22Rv1 (cell line): ENCODE data around the gene DOCK3.
"Not testable (repeated sequence)": the region's sequence is repeated elsewhere in the genome, so short reads cannot be mapped to it uniquely, and the experiment has no call there.

Experiments
- ZFX ChIP-seq: fragments of 450-650 bp; IDR thresholded peaks from 2 replicates; pipeline ENCODE4 v1.6.1; 2017; ENCODE audit warnings: antibody characterized with exemption, borderline replicate concordance
- TF ChIP-seq, protein P1 (sequence below): fragments of 450-650 bp; IDR thresholded peaks from 2 replicates; pipeline ENCODE4 v1.5.1; 2017; ENCODE audit warnings: mild to moderate bottlenecking

DNA sequence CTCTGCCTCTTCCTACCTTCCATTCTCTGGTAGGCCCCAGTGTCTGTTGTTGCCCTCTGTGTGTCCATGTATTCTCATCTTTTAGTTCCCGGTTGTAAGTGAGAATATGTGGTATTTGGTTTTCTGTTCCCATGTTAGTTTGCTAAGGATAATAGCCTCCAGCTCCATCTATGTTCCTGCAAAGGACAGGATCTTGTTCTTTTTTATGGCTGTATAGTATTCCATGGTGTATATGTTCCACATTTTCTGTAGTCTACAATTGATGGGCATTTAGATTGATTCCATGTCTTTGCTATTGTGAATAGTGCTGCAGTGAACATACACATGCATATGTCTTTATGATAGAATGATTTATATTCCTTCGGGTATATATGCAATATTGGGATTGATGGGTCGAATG is 107.0 kb downstream of the DOCK3 start:
- TF ChIP-seq, protein P1, sequence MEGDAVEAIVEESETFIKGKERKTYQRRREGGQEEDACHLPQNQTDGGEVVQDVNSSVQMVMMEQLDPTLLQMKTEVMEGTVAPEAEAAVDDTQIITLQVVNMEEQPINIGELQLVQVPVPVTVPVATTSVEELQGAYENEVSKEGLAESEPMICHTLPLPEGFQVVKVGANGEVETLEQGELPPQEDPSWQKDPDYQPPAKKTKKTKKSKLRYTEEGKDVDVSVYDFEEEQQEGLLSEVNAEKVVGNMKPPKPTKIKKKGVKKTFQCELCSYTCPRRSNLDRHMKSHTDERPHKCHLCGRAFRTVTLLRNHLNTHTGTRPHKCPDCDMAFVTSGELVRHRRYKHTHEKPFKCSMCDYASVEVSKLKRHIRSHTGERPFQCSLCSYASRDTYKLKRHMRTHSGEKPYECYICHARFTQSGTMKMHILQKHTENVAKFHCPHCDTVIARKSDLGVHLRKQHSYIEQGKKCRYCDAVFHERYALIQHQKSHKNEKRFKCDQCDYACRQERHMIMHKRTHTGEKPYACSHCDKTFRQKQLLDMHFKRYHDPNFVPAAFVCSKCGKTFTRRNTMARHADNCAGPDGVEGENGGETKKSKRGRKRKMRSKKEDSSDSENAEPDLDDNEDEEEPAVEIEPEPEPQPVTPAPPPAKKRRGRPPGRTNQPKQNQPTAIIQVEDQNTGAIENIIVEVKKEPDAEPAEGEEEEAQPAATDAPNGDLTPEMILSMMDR = not testable (repeated sequence)
- not testable (repeated sequence) for TF ChIP-seq ZFX
